Cardiac septum (tissue), 1 donor: Measurements from ENCODE around the gene HOMEZ. TPM values are rescaled to one million over a fixed set of nuclear protein-coding genes. Genes with fewer than 3 reads are reported as not detected.

Source experiments
- DNase-seq: peaks from one replicate; pipeline ENCODE4 v3.0.0-alpha.2; 2020; ENCODE audit warnings: low spot score
- intact Hi-C: fragments of 100-400 bp; cut with DNase I; formaldehyde crosslinking; loops from one replicate; pipeline ENCODE4 v1.14.0; 2022
- total RNA-seq: library from RNA; stranded (reverse); fragmentation: NEBNext Ultra II Directional; extraction: Animal tissue kit (Norgen Biotek cat#: 25700); gene quantifications from one replicate; pipeline ENCODE4 v1.2.1, GENCODE V29; 2021
- donor health status: DM: no; HTN: no; CAD: no.

Gene HOMEZ
- total RNA-seq, 1 donor from 2014 or later, result 9.0 TPM

DNA sequence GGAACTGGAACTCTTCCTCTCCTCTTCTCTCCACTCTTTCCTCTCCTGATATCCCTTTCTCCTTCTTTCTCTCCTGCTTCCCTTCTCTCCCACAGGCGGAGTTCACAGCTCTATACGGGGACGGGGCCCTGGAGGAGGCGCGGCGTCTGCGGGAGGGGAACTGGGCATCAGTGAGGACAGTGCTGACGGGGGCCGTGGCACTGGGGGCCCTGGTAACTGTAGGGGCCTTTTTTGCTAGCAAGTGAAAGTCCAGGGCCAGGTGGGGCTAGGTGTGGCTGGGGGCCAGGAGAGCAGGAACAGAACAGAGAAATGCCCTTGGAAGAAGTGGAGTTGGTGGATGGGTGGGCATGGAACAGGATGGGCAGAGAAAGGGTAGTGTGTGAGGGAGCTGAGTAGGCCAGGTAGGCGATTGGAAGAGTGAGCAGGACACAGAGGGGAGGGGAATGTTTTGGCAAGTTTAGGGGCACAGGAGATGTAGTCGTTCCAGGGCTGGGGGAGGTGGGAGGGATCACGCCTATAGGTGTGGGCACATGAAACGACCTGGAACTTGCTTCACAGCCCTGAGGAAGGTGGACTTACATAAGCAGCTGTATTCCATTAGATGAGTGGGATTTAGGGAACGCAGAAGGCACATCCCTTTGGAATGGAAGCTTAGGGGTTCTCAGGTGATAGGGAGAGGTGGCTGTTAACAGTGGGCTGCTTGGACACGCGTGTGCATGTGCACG is 23.0 kb upstream of the HOMEZ start:
- DNase-seq, result no peak
- intact Hi-C loops, result loop anchor here (10.0 kb wide), 1 partner anchor 214 kb away; the partner anchor contains the start of genes ACIN1 and C14orf119

DNA sequence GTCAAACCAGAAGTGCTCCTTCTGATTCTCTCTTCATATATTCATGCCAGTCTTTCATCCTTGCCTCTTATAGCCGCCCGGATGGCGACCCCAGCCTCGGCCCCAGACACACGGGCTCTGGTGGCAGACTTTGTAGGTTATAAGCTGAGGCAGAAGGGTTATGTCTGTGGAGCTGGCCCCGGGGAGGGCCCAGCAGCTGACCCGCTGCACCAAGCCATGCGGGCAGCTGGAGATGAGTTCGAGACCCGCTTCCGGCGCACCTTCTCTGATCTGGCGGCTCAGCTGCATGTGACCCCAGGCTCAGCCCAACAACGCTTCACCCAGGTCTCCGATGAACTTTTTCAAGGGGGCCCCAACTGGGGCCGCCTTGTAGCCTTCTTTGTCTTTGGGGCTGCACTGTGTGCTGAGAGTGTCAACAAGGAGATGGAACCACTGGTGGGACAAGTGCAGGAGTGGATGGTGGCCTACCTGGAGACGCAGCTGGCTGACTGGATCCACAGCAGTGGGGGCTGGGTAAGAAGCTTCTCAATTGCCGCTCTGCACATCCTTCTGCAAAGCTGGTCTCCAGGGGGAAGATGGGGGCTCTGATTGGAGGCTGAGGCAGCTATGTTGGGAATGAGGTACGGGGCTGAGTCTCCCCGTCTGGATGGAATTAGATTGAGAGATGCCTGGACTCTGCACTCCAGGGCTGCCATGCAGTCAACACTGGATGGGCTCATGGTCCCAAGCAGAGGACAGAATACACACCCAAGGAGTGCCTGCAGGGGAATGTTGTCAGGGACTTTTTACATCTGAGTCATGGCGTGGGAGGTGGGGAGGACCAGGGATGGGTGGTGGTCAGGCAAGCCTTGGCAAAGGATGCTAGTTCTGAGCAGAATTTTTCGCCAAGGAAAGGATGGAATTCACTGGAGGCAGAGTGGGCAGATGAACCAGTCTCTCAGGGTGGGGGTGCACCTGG is 22.0 kb upstream of the HOMEZ start:
- no peak for DNase-seq
- intact Hi-C loops, result loop anchor here (2.0 to 10.0 kb wide), 3 partner anchors 13 to 213 kb away; partner anchors contain the start of genes ACIN1, C14orf119, NGDN and PABPN1

DNA sequence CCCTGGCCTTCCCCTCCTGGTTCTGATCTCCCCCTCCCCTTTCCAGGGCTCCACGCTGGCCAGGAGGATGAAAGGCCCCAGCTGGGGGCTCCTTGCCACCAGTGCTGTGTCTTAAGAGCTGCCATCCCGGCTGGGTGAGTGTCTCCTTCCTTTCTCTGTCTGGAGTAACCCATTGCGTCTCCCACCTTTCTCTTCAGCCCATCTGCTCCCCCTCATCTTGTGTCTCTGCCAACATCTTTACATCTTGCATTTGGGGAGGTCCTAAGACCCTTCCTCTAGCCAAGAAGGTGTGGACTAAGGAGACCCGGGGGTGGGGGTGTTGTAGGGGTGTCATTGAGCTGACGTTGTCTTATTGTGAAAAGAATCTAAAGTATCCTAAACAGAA is 21.2 kb upstream of the HOMEZ start:
- DNase-seq, result no peak
- intact Hi-C loops, result loop anchor here (2.0 to 10.0 kb wide), 3 partner anchors 14 to 212 kb away; partner anchors contain the start of genes ACIN1, C14orf119, NGDN and PABPN1

DNA sequence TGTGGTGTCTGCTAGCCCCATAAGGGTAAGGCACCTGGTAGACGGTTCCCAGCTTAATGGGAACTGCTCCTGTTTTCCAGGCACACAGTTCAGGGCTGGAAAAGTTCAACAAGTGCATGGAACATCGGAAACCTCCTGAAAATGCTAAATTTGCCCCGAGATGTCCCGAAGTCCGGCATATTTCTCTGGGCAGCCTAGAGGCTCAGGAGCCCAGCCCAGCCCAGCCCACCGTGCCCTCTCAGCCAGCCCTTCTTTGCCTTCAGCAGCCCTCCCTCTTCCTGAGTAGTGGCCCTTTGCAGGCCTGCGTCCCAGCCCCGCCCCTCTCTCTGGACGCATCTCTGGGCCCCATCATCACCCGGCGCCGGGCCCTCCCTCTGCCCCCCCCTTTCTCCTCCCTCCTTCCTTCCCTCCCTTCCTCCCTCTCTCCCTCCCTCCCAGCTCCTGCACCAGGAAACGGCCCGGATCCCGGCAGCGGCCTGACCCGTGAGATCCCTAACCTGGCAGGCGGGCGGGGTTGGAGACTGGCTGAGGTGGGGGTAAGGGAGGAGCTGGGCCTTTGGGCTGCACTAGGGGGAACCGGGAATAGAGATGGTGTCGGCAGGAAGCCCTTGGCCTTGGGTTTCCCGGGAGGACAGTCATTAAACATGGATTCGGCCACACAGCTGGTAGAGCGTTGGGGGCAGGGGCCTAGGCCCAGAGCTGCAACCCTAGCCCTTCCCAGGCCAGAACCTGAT is 20.6 kb upstream of the HOMEZ start, which contains the start of gene BCL2L2:
Gene BCL2L2 (plus strand): TSS at position 422 of the 734 bp plus-strand sequence. CDS start 935 bp downstream, outside the sequence.
- intact Hi-C loops, result loop anchor here (2.0 to 10.0 kb wide), 3 partner anchors 14 to 212 kb away; partner anchors contain the start of genes ACIN1, C14orf119, NGDN and PABPN1

DNA sequence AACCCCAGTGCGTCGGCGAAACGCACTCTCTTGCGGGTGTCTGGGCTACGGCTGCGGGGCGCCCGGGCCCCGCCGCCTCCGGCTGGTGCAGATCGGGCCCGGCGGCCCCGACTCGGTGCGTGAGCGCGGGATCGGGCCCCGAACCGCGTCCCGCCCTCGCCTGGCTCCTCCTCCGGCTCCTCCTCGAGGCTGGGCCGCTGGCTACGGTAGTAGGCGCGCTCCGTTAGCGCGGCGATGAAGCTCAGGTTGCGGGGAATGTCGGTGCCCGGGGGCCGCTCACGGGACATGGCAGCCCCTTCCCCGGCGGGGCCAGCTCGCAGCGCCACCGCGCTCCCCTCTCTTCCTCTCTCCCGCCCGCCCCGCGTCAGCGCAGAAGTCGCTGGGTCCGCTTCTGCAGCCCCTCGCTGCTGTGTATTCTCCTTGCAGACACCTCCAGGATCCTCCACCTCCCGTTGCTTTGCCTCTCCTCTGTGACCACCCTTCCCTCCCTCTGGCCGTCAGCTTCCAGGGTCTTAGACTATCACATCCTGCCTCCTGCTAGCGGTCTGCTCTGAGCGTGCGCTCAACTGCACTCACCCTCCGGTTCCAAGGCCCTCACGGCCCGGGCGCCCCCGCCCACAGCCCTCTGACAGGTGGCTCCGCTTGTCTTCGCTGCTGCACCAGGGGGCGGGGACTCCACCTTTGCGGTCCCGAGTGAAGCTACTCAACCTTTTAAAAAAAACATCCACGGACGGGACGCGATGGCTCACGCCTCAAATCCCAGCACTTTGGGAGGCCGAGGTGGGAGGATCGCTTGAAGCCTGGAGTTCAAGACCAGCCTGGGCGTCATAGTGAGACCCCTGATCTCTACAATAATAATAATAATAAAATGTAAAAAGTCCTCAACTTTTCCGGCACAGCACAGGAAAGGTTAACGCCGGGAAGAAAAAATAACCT is 16.6 kb upstream of the HOMEZ start, which contains the start of gene PPP1R3E:
Gene PPP1R3E (minus strand): TSS at position 570 of the 936 bp plus-strand sequence. CDS start 283 bp downstream, at position 287.
- intact Hi-C loops, result loop anchor here (5.0 to 10.0 kb wide), 2 partner anchors 208 to 255 kb away; partner anchors contain the start of genes ACIN1, C14orf119 and THTPA
- DNase-seq, result peak; percentile 86

More for the DNA sequence above, 20.6 kb upstream of the HOMEZ start, which contains the start of gene BCL2L2:
- DNase-seq, result peak; percentile 92

DNA sequence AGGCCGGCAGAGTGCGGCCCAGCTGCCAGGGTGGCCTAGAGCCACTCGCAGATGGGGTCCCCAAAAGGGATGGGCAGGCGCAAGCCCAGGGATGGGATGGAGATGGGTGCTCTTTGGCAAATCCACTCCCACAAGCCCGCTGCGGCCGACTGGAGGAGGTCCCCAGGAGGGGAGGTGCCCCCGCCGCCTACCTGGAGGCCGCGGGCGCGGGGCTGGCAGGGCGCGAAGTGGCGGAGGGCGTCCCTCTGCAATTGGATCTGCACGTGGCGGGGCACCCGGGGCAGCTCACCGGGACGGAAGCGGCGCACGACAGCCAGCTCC is 16.0 kb upstream of the HOMEZ start:
- no peak for DNase-seq
- intact Hi-C loops, result loop anchor here (2.0 to 10.0 kb wide), 3 partner anchors 15 to 255 kb away; partner anchors contain the start of genes ACIN1, C14orf119, HOMEZ and THTPA

DNA sequence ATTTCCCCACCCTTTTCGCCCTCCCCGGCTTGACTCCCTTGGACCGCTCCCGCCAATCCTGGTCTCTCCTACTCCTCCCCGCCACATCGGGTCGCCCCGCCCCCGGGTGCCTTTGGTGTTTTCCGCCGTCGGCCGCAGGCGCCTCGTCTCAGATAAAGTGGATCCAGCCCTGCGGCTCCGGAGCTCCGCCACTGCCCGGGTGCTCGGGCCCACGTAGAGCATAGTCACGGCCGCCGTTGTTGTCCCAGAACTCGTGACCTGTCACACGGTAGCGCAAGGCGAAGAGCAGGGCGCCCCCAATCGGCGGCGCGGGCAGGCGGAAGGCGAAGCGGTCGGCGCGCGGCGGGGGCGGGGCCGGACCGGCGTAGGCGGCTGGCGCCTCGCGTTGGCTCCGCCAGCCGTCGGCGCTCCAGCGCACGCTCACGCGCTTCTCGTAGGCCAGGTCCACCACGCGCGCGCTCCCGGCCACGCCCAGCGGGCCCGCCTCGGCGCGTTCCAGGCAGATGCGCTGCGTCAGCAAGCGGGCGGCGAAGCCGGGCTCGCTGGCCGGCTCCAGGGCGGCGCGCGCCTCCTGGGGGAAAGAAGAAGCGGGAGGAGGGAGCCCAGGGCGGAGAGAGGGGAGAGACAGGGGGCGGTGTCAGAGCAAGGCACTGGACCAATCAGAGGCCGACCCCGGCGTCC is 15.5 kb upstream of the HOMEZ start:
- intact Hi-C loops, result loop anchor here (2.0 to 10.0 kb wide), 3 partner anchors 15 to 256 kb away; partner anchors contain the start of genes ACIN1, C14orf119, HOMEZ and THTPA
- DNase-seq, result peak; percentile 99

DNA sequence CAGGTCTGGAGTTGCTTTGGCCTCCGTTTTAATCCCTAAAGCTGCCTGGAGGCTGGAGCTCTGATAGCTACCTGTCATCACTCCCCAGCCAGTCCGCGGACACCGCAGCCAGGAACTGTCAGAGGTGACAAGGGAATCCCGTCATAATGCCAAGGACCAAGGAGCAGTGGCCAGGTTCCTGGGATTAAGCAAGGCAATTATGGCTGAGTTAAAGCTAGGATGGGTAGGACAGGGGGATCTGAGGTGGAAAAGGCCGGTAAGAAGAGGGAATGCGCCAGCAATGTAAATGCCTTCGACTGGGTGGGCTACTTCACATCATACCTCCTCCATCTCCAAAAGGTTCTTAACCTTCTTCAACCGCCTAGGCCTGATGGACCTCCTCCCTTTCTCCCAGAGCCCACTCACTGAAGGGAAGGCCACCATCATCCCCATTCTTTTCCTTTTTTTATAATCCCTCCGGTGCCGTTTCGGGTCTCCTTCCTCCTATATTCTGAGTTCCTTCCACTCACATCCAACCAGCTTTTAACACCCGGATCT is 14.8 kb upstream of the HOMEZ start:
- no peak for DNase-seq
- intact Hi-C loops, result loop anchor here (2.0 to 10.0 kb wide), 3 partner anchors 14 to 257 kb away; partner anchors contain the start of genes ACIN1, C14orf119, HOMEZ and THTPA

DNA sequence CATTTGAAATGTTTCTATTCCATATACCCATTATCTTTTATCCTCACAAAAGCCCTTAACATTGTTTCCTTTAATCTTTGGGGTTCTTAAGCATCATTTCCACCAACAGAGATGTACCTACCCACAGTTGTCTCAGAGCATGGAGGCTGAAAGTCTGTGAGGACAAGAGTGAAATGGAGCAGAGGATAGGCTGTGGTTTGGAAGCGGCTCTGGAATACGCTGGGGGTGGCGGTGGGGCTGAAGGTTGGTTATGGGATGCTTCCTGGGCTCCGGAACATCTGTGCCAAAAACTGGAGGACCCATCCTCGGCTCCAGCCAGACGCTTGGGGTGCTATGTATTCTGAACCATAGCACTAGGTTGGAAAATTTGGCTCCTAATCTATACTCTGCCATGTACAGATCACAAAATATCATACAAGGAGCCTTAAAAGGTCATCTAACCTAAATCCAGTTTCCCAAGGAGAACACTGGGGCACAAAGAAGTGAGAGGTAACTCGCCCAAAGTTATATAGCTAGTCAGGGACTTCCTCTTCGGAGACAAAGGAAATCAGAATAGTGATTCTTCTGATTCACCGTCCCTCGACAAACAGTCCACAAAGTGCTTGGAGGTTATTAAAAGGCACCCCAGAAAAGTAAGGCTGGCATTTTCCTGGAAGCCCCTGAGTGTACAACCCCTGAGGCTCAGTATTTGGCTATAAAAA is 14.2 kb upstream of the HOMEZ start:
- intact Hi-C loops, result loop anchor here (2.0 to 10.0 kb wide), 3 partner anchors 13 to 257 kb away; partner anchors contain the start of genes ACIN1, C14orf119, HOMEZ and THTPA
- DNase-seq, result no peak

DNA sequence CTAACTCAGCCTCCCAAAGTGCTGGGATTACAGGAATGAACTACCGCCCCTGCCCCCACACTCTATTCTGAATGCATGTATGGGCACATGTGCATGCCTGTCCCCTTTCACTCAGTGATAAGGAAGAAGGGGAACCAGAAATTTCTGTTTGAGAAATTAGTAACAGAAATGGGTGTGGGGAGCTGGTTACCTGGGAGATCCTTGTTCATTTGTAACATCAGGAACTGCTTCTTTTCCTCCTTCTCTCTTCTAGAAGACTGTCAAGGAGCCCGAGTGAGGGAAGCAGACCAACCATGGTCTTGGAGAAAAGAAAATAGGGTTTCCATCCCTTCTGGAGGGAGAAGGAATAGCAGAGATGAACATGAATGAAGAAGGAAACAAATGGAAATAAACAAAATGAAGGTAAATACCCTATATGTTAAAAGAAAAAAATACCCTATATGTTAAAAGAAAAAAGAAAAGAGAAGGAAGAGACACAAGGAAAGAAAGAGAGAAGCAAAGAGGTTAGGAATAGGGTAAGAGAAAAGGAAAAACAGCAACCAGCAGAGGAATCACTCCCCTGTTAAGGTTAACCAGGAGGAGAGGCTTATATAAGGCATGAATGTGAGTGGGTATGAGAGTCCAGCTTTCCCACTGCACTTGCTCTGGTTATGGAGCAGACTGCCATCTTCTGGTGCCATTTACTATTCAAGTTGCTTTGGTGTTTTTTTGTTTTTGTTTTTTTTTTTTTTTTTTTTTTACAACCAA is 13.5 kb upstream of the HOMEZ start:
- intact Hi-C loops, result no loop called here
- no peak for DNase-seq

DNA sequence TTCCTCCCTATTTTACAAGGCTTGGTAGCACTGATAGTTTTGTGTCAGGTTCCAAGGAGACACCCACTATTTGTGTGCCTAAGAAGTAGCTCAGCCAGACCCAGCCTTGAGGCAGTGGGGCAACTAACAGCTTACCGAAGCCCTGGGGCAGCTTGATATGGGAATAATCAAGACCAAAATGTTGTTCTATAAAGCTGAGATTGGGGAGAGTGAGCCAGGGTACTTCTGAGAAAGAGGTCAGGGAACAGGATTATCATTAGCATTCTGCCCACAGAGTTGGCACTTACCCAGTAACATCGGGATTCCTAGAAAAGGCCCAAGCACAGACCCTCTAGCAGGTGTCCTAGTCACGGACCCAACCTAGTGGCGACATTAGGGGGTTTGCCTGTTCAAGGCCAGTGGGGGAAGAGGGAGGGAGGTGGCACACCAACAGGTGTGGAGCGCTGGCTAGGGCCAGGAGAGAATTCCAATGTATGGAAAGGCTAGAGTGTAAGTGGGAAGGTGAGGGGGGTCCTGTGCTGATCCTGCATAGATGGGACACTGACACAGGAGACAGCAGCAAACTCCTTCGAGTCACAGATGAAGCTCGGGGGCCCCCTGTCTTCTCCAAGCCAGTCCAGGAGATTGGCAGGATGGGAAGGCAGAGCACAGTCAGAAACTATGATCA is 11.8 kb upstream of the HOMEZ start:
- intact Hi-C loops, result no loop called here
- no peak for DNase-seq

DNA sequence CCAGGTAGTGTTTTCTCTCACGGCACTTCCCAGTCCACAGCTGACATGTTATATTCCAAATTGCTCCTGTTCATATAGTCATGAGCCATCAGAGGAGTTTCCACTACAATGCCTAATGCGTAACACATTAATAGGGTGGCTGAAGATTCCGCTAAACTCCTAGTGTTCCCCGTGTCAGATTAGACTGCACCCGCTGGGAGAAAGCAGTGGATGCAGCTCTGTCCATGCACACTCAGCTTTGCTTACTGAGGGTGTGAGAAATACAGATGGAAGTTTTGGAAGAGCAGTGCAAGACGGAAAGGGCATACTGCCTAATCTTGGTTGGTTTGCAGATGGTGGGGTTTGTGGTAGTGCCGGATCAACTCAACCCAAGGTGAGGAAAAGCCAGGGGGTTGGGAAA is 11.2 kb upstream of the HOMEZ start:
- no peak for DNase-seq
- intact Hi-C loops, result no loop called here

DNA sequence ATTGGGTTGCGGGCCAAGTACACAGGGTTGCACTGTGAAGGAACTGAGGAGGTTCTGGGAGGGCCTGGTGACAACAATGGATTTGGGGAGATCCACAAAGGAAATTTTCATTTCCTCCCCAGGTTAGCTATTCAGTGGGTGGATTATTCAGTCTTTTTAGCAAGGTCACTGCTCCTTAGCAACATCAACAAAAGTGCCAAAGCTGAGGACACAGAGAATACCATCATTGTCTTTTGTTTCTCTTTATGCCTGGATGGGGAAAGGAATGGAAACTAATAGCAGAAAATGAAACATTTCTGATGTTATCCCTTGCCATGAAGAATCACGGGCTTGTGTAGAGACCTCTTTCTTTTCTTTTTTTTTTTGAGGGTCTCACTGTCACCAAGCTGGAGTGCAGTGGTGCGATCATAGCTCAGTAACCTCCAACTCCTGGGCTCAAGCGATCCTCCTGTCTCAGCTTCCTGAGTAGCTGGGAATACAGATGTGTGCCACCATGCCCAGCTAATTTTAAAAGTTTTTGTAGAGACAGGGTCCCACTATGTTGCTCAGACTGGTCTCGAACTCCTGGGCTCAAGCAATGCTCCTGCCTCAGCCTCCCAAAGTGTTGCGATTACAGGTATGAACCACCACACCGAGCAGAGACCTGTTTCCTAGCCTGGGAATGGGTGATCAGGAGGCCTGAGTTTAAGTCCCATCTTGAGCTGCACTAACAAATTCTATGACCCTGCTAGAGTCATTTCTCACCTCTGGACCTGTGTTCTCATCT is 10.3 kb upstream of the HOMEZ start:
- intact Hi-C loops, result no loop called here
- no peak for DNase-seq
